HG03097 (cell line): ENCODE results near the gene ZNF556.
"Not testable (repeated sequence)": the region's sequence is repeated elsewhere in the genome, so short reads cannot be mapped to it uniquely, and the experiment has no call there.

Experiments used
- ATAC-seq: cut with Tn5 transposase; IDR thresholded peaks from one replicate; pipeline ENCODE4 v1.9.1; 2021; ENCODE audit not compliant: unreplicated experiment, low FRiP score

The ZNF556 gene

DNA sequence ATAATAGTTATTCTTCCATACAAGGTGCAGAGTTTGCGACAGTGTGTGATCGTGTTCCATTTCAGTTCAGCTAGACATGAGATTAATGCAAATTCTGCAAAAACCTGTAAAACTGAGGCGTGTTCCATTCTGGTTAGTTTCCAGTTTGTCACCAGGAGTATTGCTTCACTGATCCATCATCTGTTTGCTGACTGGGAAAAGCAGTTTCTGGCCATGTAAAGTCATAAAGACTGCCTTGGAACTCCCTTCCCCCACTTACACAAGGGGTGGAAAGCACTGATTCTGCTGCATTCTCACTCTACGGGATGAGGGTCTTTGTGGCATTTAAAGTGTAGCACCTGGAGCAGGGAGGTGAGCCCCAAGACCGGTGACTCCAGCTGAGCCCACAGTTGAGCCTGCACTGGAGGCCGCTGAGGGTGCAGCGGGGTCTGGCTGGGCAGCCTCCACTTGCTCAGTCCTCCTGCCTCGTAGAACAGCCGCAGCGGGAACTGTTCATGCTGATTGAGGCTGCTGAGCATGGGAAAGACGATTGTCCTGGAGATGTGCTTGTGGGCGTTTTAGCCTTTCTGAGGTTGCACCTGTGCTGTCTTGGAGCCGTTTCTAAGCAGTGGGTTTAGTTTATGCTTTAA lies 35.6 kb downstream of the ZNF556 start:
- no peak for ATAC-seq

DNA sequence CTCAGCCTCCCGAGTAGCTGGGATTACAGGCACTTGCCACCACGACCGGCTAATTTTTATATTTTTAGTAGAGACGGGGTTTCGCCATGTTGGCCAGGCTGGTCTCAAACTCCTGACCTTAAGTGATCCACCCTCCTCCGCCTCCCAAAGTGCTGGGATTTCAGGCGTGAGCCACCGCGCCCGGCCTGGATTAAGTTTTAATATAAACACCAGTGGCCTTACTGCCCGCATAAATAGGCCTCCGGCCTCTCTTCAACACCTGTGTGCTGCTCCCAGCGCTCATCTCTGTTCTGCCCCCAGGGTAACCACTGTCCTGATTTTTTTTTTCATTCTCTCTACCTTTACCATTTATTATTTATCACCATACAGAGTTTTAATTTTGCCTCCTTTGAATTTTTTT lies 36.2 kb downstream of the ZNF556 start:
- ATAC-seq, result not testable (repeated sequence)

- ATAC-seq, result no peak
Measured at GRCh38 chr19:2905918-2906519, 38.9 kb downstream of the ZNF556 start.

DNA sequence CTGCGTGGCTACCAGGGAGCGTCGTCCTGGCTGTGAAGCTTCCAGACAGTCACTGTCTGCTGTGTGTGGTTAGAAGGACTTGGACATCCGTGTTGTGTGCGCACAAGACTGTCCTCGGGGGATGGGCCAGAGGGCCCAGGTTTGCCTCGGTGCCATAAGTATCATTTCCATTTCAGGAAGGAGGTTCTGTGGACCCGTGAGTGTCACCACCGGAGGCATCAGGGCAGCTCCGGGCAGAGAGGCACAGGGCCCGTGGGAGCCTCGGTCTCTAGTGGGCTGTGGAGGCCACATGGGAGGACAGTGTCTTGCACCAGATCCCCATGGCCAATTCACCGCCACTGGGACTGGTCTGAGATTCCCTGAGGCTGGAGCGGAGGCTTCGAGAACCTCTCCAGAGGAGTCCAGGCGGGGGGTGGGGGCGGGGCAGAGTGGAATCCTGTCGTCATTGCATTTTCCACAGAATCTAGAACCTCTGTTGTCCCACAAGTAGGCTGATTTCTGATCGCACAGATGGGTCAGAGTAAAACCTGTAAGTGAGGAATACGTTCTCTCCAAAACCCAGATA lies 39.6 kb downstream of the ZNF556 start:
- no peak for ATAC-seq

DNA sequence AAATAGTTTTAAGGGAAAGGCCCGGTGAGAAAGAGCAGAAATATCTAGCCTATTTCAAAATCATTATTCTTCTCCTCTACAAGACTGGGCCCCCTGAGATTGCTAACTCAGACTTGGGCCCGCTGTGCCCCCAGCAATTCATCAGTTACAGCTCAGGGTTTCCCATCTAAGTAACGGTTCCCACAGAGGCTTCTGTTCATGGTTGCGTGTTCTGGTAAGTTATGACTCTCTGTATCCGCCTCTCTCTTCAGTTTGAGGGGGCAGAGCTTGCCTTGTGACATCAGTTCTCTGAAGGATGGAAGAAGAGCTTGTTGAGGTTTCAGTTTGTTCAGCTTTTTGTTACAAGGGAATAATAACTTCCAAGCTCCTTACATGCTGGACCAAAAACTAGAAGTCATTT lies 45.2 kb downstream of the ZNF556 start:
- ATAC-seq, result no peak

GRCh38 chr19:2917275-2918184 lies 50.4 kb downstream of the ZNF556 start:
- no peak for ATAC-seq

DNA sequence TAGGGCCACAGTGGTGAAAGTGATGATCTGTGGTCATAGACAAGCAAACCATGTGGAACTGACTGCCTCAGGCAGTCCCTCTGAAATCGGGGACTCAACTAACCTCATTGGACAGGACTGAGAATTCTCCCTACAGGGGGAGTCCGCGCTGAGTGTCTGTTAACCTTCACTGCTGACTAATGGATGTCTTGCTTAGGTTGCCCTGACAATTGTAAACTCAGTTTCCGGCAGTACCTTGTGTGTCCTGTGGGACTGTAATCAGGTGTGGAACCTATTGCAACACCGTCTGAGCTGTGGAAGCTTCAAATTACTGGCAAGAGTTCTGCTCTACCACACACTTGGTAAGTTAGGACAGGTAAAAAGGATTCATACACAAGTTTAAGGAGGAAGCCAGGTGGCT lies 55.9 kb downstream of the ZNF556 start:
- ATAC-seq, result no peak

DNA sequence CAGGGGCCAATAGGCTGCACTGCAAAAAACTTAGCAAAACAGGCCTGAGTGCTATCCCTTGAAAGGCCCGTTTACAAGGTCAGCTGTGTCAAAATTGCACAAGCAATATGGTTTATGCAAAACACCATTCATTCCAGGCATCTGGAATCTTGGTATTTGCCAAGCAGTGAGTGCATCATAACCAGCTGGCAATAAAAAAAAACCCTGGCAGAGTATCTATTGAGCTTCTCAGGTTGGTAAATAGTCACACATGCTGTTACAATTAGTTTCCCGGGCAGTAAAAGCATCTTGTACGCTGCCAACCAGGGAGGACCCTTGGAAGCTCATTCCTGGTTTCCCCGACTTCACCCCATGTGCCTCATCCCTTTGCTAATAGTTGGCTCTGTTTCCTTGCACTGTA lies 56.4 kb downstream of the ZNF556 start:
- ATAC-seq, result no peak

- no peak for ATAC-seq
Measured at GRCh38 chr19:2926341-2927031, 59.4 kb downstream of the ZNF556 start.

DNA sequence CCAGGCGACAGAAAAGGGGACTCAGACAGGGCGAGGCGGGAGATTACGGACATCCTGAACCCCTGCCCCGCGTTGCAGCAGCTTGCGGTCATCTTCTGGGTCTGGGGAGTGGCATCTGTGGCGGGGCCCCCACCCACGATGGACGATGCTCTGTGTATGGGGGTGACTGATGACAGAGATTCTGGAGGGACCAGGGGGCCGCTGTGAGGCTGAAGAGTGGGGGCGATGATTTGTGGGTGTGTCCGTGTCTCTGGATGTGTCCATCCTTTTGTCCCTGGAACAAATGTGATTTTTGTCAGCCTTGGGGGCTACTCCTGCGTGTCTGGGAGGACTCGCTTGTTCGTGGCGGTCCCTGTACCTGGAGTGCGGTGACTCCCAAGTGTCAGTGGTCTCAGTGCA lies 59.9 kb downstream of the ZNF556 start:
- no peak for ATAC-seq
